GM23248 (cell line): ENCODE results near the gene RPL7L1. TPM values are rescaled to one million over a fixed set of nuclear protein-coding genes. Genes with fewer than 3 reads are reported as not detected.
A peak's percentile ranks its signal among the peaks of the same experiment; 100 is the strongest.

Source experiments
- DNase-seq: peaks from one replicate; pipeline ENCODE4 v3.0.0-alpha.2; 2015
- H2AFZ ChIP-seq: fragments of 200-600 bp; sonication (generic); 2 replicates; pipeline ENCODE4 v1.6.1; 2016; ENCODE audit warnings: antibody characterized with exemption
- H3F3A ChIP-seq: fragments of 200-600 bp; sonication (generic); 2 replicates; pipeline ENCODE4 v1.6.1; 2016; ENCODE audit warnings: mild to moderate bottlenecking, antibody characterized with exemption, mixed run types; ENCODE audit not compliant: insufficient read depth
- H3K27ac ChIP-seq: fragments of 200-600 bp; sonication (generic); 2 replicates; pipeline ENCODE4 v1.5.1; 2016; ENCODE audit warnings: mild to moderate bottlenecking
- H3K27me3 ChIP-seq: fragments of 200-600 bp; sonication (generic); replicated peaks from 2 replicates; pipeline ENCODE4 v1.6.1; 2016; ENCODE audit warnings: mild to moderate bottlenecking; ENCODE audit not compliant: insufficient read depth
- H3K36me3 ChIP-seq: fragments of 200-600 bp; sonication (generic); 2 replicates; pipeline ENCODE4 v1.6.1; 2016; ENCODE audit warnings: low read depth, mild to moderate bottlenecking
- H3K4me1 ChIP-seq: fragments of 200-600 bp; sonication (generic); 2 replicates; pipeline ENCODE4 v1.6.1; 2016; ENCODE audit warnings: mild to moderate bottlenecking; ENCODE audit not compliant: insufficient read depth
- H3K4me2 ChIP-seq: fragments of 200-600 bp; sonication (generic); one replicate; pipeline ENCODE4 v1.6.1; 2016; ENCODE audit warnings: mild to moderate bottlenecking; ENCODE audit not compliant: unreplicated experiment
- H3K4me3 ChIP-seq: fragments of 200-600 bp; sonication (generic); 2 replicates; pipeline ENCODE4 v1.5.1; 2016; ENCODE audit warnings: mild to moderate bottlenecking
- H3K79me2 ChIP-seq: fragments of 200-600 bp; sonication (generic); 2 replicates; pipeline ENCODE4 v1.6.1; 2016; ENCODE audit warnings: mild to moderate bottlenecking; ENCODE audit not compliant: insufficient read depth
- H3K9ac ChIP-seq: fragments of 200-600 bp; sonication (generic); 2 replicates; pipeline ENCODE4 v1.6.1; 2016; ENCODE audit warnings: mild to moderate bottlenecking
- H3K9me2 ChIP-seq: fragments of 200-600 bp; sonication (generic); 2 replicates; pipeline ENCODE4 v1.6.1; 2016; ENCODE audit warnings: mixed run types, mild to moderate bottlenecking, moderate library complexity; ENCODE audit not compliant: insufficient read depth
- H3K9me3 ChIP-seq: fragments of 200-600 bp; sonication (generic); one replicate; pipeline ENCODE4 v1.6.1; 2017; ENCODE audit warnings: low read depth
- H4K20me1 ChIP-seq: fragments of 200-600 bp; sonication (generic); 2 replicates; pipeline ENCODE4 v1.6.0; 2016; ENCODE audit not compliant: insufficient read depth
- EZH2 ChIP-seq: fragments of 200-600 bp; sonication (generic); IDR thresholded peaks from 2 replicates; pipeline ENCODE4 v1.6.1; 2018; ENCODE audit warnings: antibody characterized with exemption, mild to moderate bottlenecking; ENCODE audit not compliant: insufficient read depth, poor library complexity, severe bottlenecking
- EZH2phosphoT487 ChIP-seq: fragments of 200-600 bp; sonication (generic); IDR thresholded peaks from 2 replicates; pipeline ENCODE4 v1.6.1; 2018; ENCODE audit warnings: antibody characterized with exemption, moderate library complexity, mild to moderate bottlenecking, low read depth; ENCODE audit not compliant: insufficient read depth
- WGBS, 2 experiments: methylation state at CpG; one replicate each; pipeline ENCODE4 v1.1.6; 2015 to 2017; ENCODE audit warnings: low lambda C conversion rate in 2 of 2, low coverage in 1 of 2; ENCODE audit errors: missing lambda C conversion rate in 2 of 2; 5-methylcytosine and 5-hydroxymethylcytosine counted together
- in situ Hi-C: fragments of 300-500 bp; cut with MboI; formaldehyde crosslinking; loops from 2 replicates; pipeline ENCODE4 v1.15.0; 2020
- polyA plus RNA-seq: library from polyadenylated mRNA; unstranded; fragments of >200 nt; fragmentation: Nextera tagmentation; extraction: Ambion mirVana; gene quantifications from 2 replicates; pipeline ENCODE4 v1.2.1, GENCODE V29; 2016
- total RNA-seq: library from RNA; depleted of rRNA; stranded (reverse); fragments of >200 nt; shearing (Covaris generic); gene quantifications from 2 replicates; pipeline ENCODE4 v1.2.3, GENCODE V29; 2014

RPL7L1 gene
- total and polyA plus RNA-seq, 2 experiments from 2014 or later, result 88.2 to 133 TPM

DNA sequence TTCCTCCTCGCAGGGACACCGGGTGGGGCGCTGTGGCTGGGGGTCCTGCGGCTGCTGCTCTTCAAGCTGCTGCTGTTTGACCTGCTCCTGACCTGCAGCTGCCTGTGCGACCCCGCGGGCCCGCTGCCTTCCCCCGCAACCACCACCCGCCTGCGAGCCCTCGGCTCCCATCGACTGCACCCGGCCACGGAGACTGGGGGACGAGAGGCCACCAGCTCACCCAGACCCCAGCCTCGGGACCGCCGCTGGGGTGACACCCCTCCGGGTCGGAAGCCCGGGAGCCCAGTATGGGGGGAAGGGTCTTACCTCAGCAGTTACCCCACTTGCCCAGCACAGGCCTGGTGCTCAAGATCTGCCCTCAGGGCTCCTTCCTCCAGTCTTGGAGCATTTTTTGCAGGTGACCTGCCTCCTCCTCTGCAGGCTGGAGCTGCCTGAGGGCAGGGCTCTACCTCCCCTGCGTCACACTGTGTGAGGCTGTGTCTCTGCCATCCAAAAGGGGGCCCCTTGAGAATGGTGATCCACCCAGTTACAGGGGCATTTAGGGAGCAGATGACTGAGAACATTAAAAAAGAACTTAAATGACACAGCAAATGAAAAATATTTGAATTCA, 45.9 kb downstream of the RPL7L1 start:
- Histone ChIP-seq H3F3A (peaks cover 16% of the 10 kb centered on the region), H3K9ac (no peak overlapping the region), H3K9me3 (no peaks in the 10 kb centered on the region), H2AFZ (no peak overlapping the region), H3K36me3 (no peaks in the 10 kb centered on the region), H3K9me2 (no peaks in the 10 kb centered on the region), H3K27ac (no peak overlapping the region), H3K4me1 (peaks cover 5% of the 10 kb centered on the region), H3K4me2 (no peak overlapping the region), H4K20me1 (no peaks in the 10 kb centered on the region), H3K4me3 (no peak overlapping the region), H3K79me2 (peaks cover 2% of the 10 kb centered on the region), H3K27me3 (no peaks in the 10 kb centered on the region)
- TF ChIP-seq EZH2phosphoT487 (no peak), EZH2 (no peak)
- no peak for DNase-seq
- 38 to 50% methylated on average over 2 to 15 of the region's 23 CpGs for WGBS, 2 experiments
- in situ Hi-C loops, result no loop called here

DNA sequence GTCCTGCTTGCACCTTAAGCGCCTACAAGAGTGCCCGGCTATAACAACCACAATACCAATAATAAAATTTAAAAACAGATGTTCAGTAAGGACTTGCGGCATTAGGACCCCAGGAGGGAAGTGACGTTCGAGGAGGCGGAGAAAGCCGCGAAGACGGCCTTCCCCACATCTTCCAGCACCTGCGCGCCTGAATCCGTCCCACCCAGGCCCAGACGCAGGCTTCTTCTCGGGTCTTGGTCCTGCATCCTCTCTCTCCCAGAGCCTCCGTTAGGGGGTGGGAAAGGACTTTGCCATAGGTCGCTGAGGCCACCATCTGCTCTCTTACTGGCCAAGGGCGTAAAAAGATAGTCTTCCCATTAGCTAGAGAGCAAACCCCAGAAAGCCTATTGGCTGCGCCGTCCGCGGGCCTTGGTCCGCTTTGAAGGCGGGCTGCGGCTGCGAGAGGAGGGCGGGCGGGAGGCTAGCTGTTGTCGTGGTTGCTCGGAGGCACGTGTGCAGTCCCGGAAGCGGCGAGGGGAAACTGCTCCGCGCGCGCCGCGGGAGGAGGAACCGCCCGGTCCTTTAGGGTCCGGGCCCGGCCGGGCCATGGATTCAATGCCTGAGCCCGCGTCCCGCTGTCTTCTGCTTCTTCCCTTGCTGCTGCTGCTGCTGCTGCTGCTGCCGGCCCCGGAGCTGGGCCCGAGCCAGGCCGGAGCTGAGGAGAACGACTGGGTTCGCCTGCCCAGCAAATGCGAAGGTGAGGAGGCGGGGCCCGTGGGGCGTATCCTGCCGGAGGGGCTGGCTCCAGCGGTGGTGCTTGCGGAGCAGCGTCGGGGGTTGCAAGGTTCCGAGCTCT, 49.8 kb downstream of the RPL7L1 start, which contains the start of gene CNPY3:
Gene CNPY3, plus strand, starts transcription at position 495 of the 835 bp plus-strand sequence. Its CDS starts 91 bp downstream, at position 586.
- H3K9ac ChIP-seq, result peak within 1 kb of the TSS; percentile 84
- H3K9me2 ChIP-seq, result no peaks in the 10 kb centered on the region
- peak within 1 kb of the TSS; percentile 94 for H3K27ac ChIP-seq
- no peaks in the 10 kb centered on the region for H3K9me3 ChIP-seq
- peak within 1 kb of the TSS; percentile 95 for H3K4me2 ChIP-seq
- in situ Hi-C loops, result no loop called here
- no peaks in the 10 kb centered on the region for H3K27me3 ChIP-seq
- no peaks in the 10 kb centered on the region for H4K20me1 ChIP-seq
- no peaks in the 10 kb centered on the region for H3K36me3 ChIP-seq
- DNase-seq, result peak; percentile 98
- peak within 1 kb of the TSS; percentile 86 for H3K4me3 ChIP-seq
- H3K4me1 ChIP-seq, result peaks cover 13% of the 10 kb centered on the region
- no peak for TF ChIP-seq EZH2
- WGBS, 2 experiments, result 0 to 1% methylated on average over 62 to 63 of the region's 63 CpGs
- peaks cover 41% of the 10 kb centered on the region for H3K79me2 ChIP-seq
- H2AFZ ChIP-seq, result peak within 1 kb of the TSS; percentile 96
- H3F3A ChIP-seq, result peaks cover 32% of the 10 kb centered on the region

DNA sequence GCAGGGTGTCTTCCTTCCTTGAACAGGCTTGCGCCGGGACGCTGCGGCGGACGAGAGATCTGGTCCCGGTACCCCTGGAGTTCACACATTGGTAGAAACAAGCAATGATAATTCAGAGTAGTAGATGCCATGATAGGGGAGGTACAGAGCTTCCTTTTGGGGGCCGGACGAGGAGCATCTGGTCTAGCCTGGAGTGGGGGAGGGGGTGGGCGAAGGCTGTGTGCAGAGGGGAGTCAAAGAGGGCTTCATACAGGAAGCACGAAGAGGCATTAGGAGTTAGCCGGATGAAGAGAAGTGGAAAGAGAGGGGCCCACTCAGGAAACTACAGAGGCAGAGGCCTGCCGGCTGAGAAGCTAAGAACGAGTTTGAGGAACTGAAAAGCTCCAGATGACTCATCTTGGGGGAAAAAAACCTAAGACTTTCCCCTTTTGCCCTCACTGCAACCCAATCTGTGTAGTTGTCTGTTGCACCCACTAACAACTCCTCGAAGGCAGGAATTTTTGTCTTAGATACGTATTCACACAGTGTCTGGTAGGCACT, 50.5 kb downstream of the RPL7L1 start:
- H3F3A ChIP-seq, result peaks cover 32% of the 10 kb centered on the region
- H3K79me2 ChIP-seq, result peaks cover 47% of the 10 kb centered on the region
- H3K4me1 ChIP-seq, result peaks cover 13% of the 10 kb centered on the region
- peak overlapping the region; percentile 94 for H3K27ac ChIP-seq
- in situ Hi-C loops, result no loop called here
- TF ChIP-seq EZH2, result no peak
- TF ChIP-seq EZH2phosphoT487, result no peak
- DNase-seq, result peak; percentile 87
- no peaks in the 10 kb centered on the region for H3K36me3 ChIP-seq
- H3K9ac ChIP-seq, result peak overlapping the region; percentile 84
- no peaks in the 10 kb centered on the region for H3K9me3 ChIP-seq
- H2AFZ ChIP-seq, result peak overlapping the region; percentile 96
- H3K9me2 ChIP-seq, result no peaks in the 10 kb centered on the region
- H3K4me2 ChIP-seq, result peak overlapping the region; percentile 95
- peak overlapping the region; percentile 86 for H3K4me3 ChIP-seq
- H3K27me3 ChIP-seq, result no peaks in the 10 kb centered on the region
- no peaks in the 10 kb centered on the region for H4K20me1 ChIP-seq
- WGBS, 2 experiments, result 2 to 4% methylated on average over 13 of the region's 16 CpGs

DNA sequence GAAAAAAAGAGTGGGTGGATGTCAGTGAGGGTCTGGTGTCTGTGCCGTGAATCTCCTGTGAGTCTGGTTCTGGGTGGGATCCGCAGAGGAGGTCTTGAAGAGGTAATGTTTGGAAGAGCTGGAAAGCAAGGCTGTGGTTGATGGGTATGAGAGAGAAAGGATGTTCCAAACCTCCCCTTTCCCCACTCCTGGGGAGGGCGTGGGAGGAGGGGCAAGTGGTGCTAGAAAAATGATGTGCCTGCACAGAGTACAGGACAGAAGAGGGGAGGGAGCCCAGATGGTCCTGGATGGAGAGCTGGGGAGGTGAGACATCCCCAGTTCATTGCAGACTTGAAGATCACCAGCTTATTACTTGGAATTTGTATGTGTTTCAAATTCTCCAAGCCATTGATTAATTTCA, 53.0 kb downstream of the RPL7L1 start:
- no peaks in the 10 kb centered on the region for H3K9me2 ChIP-seq
- in situ Hi-C loops, result no loop called here
- H3K79me2 ChIP-seq, result peaks cover 65% of the 10 kb centered on the region
- H3K4me3 ChIP-seq, result no peak overlapping the region
- peaks cover 13% of the 10 kb centered on the region for H3K4me1 ChIP-seq
- TF ChIP-seq EZH2 (no peak), EZH2phosphoT487 (no peak)
- H3K9me3 ChIP-seq, result no peaks in the 10 kb centered on the region
- H3K9ac ChIP-seq, result no peak overlapping the region
- H2AFZ ChIP-seq, result no peak overlapping the region
- no peak overlapping the region for H3K27ac ChIP-seq
- peaks cover 12% of the 10 kb centered on the region; the same call in 1 of the 2 replicates for H3K36me3 ChIP-seq
- H3K27me3 ChIP-seq, result no peaks in the 10 kb centered on the region
- no peak for DNase-seq
- H3K4me2 ChIP-seq, result no peak overlapping the region
- peaks cover 32% of the 10 kb centered on the region for H3F3A ChIP-seq
- 87 to 91% methylated on average over 3 of the region's 3 CpGs for WGBS, 2 experiments
- no peaks in the 10 kb centered on the region for H4K20me1 ChIP-seq
